ENCODE measurements around the gene TMEM117.
"Not testable (repeated sequence)": the region's sequence is repeated elsewhere in the genome, so short reads cannot be mapped to it uniquely, and the experiment has no call there.

The TMEM117 gene

DNA sequence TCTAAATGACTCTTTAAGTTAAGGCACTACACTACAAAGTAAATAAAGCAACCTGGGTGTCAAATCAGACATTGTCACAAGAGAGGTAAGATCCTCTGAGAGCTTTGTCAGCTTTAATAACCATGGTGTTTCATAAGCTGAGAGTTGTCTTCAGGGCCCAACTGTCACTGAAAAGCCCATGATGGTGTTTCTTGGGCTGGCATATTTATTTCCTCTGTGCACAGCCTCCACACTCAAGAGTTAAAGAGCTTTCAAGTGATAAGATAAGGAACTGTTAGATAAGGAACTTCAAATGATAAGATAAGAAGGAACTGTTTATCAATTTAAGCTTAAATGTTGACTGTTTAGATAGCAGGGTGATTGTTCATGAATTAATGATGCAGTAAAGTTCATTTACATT is 495.4 kb downstream of the TMEM117 start:
- DNase-seq = no peak

DNA sequence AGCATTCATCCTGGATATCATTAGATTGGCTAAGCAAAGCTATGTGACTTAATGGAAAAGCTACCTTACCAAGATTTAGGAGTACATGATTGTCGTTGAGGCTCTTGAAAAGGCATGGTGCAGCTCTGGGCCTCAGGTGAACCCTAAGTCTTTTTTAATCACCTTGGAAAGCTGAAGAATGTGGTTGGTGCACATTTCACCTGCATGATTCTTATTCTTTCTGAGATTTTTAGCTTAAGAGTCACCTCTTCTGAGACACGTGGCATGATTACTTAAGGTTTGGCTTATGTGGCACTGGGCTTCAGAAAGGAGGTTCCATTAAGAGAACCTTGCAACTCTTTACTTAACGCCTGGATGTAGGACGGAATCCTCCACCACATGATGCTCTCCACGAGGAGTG is 498.5 kb downstream of the TMEM117 start:
- DNase-seq = no peak

DNA sequence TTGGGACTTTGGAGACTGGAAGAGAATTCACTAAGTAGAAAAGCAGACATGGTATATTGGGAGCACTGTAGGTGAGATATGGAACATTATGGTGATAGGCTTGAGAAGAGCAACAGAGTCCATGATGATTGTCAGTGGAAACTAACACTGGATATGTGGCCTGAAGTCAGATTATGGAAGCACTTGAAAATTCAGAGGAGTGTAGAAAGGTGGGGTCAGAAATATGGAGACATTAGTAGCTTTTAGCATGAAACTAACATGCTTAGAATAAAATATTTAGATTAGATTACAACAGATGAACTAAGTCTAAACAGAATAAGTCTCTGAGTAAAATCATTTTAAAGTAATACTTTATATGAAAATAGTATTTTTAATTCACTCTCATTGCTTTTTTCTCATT is 499.1 kb downstream of the TMEM117 start:
- no peak for DNase-seq

DNA sequence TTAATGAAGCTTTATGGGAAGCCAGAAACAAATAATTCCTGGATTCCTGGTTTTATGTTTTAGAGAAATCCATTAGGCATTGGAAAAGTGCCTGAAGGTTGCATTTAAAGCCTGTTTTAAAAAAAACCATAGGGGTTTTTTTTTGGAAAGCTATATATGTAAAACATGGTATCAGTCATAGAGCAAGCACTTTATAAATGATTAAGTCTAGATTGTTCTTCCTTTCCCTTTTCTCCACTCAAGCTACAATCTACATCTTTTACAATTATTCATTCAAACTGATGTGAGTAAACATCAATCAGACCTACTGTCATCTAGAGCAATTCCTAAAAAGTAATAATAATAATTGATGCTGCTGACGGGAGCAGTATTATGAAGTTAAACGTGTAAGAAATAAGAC is 500.7 kb downstream of the TMEM117 start:
- no peak for DNase-seq

DNA sequence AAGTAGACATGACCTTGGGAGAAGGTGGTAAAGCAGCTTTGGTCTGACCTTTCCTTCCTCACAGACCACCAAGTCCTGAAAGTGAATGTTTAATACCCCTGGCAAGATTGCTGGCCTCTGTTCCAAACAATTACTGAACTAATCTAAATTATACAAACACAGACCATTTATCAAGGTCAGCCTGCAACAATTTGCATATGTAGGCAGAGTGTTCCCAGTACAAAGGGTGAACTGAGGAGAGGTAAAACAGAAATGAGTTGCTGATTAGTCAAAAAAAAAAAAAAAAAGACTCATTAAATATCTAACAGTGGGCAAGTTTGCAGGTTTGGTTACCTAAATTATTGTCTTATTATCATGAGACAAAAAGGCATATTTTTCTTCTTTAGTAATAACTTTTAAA is 506.5 kb downstream of the TMEM117 start:
- DNase-seq = no peak

DNA sequence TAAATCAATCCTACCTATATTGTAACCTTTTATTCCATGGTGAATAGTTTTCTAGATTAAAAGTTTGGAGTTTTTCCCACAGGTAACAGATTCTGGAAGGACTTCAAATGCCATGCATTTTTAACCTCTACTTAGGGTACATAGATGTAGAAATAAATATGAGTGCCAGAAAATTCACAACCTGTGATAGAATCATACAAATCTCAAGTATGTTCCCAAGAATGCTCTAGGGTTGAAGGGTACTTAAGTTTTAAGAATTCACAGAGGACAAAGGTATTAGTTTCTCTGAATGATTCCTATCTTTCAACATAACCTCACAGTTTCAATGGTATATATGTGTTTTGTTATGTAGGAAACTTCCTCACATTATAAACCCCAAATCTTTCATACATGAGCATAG is 511.3 kb downstream of the TMEM117 start:
- no peak for DNase-seq

GRCh38 chr12:44357494-44357893 is 521.6 kb downstream of the TMEM117 start:
- no peak for DNase-seq

GRCh38 chr12:44358636-44359035 is 522.8 kb downstream of the TMEM117 start:
- DNase-seq = no peak

DNA sequence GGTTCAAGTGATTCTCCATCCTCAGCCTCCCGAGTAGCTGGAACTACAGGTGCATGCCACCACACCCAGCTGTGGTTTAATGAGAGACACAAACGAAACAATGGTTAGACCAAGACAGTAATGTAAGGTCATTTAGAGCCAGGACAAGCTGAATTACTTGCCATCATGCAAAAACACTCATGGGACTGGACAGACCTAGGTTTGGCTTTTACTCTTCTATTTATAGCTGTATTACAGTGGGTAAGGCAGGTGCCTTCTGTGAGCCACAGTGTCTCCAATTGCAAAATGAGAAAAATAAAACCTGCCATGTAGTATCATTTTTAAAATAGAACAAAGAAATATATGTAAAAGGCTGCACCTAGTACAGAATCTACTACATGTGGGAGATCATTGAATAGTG is 527.1 kb downstream of the TMEM117 start:
- DNase-seq = no peak

- no peak for DNase-seq
Observed at GRCh38 chr12:44367136-44367535, 531.3 kb downstream of the TMEM117 start.

DNA sequence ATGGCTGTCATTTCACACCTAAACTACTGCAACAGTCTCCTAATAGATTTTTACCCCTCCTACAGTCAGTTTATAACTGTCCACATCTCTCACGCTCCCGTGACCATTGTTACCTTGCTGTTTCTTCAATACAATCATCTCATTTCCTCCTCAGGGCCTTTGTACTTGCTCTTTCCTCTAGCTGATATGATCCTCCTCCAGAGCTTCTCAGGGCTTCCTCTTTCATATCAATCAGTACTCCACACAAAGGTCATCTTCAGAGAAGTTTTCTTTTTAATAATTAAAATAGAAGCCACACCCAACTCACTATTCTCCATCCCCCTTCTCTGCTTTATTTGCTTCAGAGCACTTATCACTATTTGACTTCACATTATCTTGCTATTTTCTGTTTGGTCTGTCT is 532.0 kb downstream of the TMEM117 start:
- no peak for DNase-seq

DNA sequence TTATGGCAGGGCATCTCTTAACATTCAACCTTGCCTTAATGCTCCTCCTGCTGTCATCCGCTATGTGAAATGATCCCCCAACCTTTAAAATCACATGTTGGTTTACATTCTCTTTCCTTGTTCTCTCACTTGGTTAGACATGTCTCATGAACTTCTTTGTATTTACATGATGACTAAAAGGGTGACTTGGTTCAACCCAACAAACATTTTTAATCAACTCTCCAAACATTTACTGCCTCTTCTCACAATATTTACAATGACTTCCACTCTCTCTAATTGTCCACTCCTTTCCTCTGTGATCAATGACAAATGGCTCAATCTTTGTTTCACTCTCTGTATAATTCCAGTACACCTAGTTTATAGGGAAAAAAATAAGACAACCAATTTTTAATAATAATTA is 534.1 kb downstream of the TMEM117 start:
- no peak for DNase-seq

GRCh38 chr12:44370982-44371381 is 535.1 kb downstream of the TMEM117 start:
- DNase-seq = no peak

GRCh38 chr12:44372259-44372658 is 536.4 kb downstream of the TMEM117 start:
- no peak for DNase-seq

DNA sequence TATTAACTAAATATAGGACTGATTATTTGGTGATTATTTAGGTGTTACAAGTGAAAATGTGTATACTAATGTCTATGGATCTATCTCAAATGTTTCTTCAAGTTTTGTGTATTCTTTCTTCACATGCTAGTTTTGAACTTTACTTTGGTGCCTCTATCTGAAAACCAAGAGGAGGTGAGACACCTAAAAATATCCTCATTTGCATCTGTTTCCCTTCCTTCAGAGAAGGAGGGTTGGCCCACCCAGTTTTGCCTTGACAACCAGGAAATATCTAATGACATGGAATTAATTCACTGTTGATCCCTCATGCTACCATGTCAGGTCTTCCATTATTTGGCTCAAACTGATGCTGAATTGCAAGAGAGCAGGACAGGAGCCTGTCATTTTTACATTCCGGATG is 539.8 kb downstream of the TMEM117 start:
- DNase-seq = no peak

GRCh38 chr12:44377443-44378187 is 541.7 kb downstream of the TMEM117 start:
- DNase-seq = no peak

GRCh38 chr12:44379113-44379512 is 543.2 kb downstream of the TMEM117 start:
- not testable (repeated sequence) for DNase-seq

DNA sequence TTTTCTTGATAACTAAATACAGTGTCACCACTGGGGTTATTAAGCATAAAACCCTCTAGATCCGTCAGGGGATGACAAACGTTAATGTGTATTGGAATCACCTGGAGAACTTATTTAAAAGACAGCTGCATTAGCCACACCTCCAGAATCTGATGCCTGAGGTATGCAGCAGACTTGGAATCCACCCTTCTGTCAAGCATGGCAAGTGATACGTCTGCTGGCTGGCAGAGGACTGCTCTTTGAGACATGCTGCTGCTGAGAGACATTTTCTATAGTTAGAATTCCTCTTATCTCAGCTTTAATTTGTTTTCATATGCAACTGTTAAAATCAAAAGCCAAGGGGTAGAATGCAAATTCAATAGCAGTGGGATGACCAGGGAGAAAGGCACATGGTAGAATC is 544.0 kb downstream of the TMEM117 start:
- DNase-seq = no peak

GRCh38 chr12:44380861-44381260 is 545.0 kb downstream of the TMEM117 start:
- DNase-seq = no peak

DNA sequence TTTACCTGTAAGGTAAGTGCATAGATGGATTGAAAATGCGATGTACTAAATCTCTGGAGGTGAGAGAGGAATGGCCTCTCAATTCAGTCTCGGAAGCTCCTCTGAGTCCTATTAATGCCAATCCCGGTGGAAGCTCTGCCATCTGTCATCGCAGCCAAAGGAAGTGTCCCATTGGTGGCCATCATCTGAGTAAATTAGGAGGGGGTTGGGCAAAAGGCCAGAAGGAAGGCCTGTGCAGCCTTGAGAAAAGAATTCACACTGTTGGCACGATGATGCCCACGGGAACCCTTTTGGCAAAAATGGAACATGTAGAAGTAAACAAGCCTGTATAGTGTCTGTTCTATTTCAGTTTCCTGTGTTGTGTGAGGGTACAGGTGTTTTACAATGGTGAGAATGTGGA is 545.5 kb downstream of the TMEM117 start:
- no peak for DNase-seq

DNA sequence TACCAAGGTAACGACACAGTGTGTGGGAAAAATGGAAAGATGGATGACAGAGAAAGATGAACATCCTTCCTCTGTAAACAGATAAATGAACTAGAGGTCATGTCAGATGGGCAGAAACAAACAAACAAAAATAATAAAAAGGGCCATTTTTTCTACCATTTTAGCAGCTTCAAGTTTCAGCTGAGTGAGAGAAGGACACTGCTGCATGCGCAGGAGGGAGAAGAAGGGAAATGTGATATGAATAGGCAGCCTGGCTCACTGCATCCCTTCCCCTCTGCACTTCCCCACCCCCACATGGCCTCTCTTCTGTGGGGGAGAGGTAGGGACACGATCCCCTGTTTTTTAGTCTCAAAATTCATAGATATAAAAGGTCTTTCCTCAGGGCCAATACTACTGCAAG is 548.3 kb downstream of the TMEM117 start:
- no peak for DNase-seq

- DNase-seq = no peak
Observed at GRCh38 chr12:44385964-44386363, 550.1 kb downstream of the TMEM117 start.

- DNase-seq = no peak
Observed at GRCh38 chr12:44387581-44387980, 551.7 kb downstream of the TMEM117 start.

- DNase-seq = no peak
Observed at GRCh38 chr12:44389038-44389437, 553.2 kb downstream of the TMEM117 start.

DNA sequence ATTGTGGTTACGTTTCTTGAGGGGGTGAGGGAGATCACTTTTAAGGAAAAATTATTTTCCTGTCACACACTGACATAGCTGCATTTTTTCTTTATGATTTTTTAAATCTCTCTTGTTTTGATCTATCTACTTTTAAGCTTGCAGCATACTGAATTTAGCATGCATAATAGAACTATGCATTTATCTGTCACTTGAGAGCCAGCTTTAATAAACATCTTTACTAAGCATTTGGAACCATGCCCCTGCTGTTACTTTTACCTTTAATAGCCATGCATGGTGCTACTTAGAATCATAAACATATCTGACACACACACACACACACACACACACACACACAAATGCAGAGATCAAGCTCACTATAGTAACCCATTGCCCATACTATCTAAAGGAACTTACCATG is 554.0 kb downstream of the TMEM117 start:
- no peak for DNase-seq

All from activated CD4-positive, alpha-beta T cell treated with anti-CD3 and anti-CD28 coated beads for 48 hours (primary cell).